Mammary epithelial cell (primary cell): ENCODE data around the gene TMEM167B.

Experiments used
- CTCF ChIP-seq, 2 donors: IDR thresholded peaks in 1 of 2; conservative IDR thresholded peaks in 1 of 2; 2 replicates each; pipeline ENCODE4 v1.5.1; 2011 to 2012; ENCODE audit warnings: inconsistent platforms in 2 of 2, low read length in 2 of 2, mild to moderate bottlenecking in 2 of 2, control low read depth in 1 of 2, low read depth in 1 of 2; ENCODE audit not compliant: insufficient read depth in 1 of 2; ENCODE audit errors: extremely low read depth in 1 of 2
- EZH2 ChIP-seq: IDR thresholded peaks from 2 replicates; pipeline ENCODE4 v1.6.1; 2012; ENCODE audit warnings: low read length, inconsistent platforms, borderline replicate concordance

GRCh38 chr1:109094871-109095270, 4.3 kb downstream of the TMEM167B start:
- no peak for TF ChIP-seq CTCF (conservative IDR thresholded peaks at IDR 0.05 in 1 of 2, IDR thresholded peaks at IDR 0.05 in 1 of 2; ENCODE audit: extremely low read depth in 1 of 2, insufficient read depth in 1 of 2, low read depth in 1 of 2, low read length in 2 of 2)
- no peak for TF ChIP-seq EZH2
